ENCODE results near the gene CNN2.

CNN2 gene

GRCh38 chr19:1081301-1082164 is 55.1 kb downstream of the CNN2 start:
- no peak for DNase-seq (ENCODE audit: low read depth, low spot score)

GRCh38 chr19:1082165-1082927 is 55.9 kb downstream of the CNN2 start:
- DNase-seq (ENCODE audit: low read depth, low spot score): peak; percentile 61

GRCh38 chr19:1082928-1083816 is 56.8 kb downstream of the CNN2 start:
- no peak for DNase-seq (ENCODE audit: low read depth, low spot score)

- no peak for DNase-seq (ENCODE audit: low read depth, low spot score)
Measured at GRCh38 chr19:1084024-1084868, 57.8 kb downstream of the CNN2 start.

- DNase-seq (ENCODE audit: low read depth, low spot score): no peak
Measured at GRCh38 chr19:1085053-1085658, 58.7 kb downstream of the CNN2 start.

GRCh38 chr19:1085676-1086442 is 59.5 kb downstream of the CNN2 start:
- no peak for DNase-seq (ENCODE audit: low read depth, low spot score)

GRCh38 chr19:1086613-1087012 is 60.2 kb downstream of the CNN2 start:
- DNase-seq (ENCODE audit: low read depth, low spot score): no peak

GRCh38 chr19:1087813-1088415 is 61.5 kb downstream of the CNN2 start:
- DNase-seq (ENCODE audit: low read depth, low spot score): no peak

- DNase-seq (ENCODE audit: low read depth, low spot score): no peak
Measured at GRCh38 chr19:1088416-1089010, 62.1 kb downstream of the CNN2 start.
